Stimulated activated CD8-positive, alpha-beta memory T cell treated with anti-CD3 and anti-CD28 coated beads, Interleukin-12 subunit alpha, Interleukin-12 subunit beta, amount 100 ng/mL, for 24 hours (primary cell): Measurements from ENCODE around the gene COL5A1.

ENCODE experiments used
- DNase-seq: peaks from one replicate; pipeline ENCODE4 v3.0.0-alpha.2; 2020; ENCODE audit errors: extremely low read depth

COL5A1 gene

GRCh38 chr9:134606951-134607731, 34.5 kb upstream of the COL5A1 start:
- DNase-seq: no peak

- DNase-seq: no peak
Measured at GRCh38 chr9:134607971-134608370, 33.6 kb upstream of the COL5A1 start.

DNA sequence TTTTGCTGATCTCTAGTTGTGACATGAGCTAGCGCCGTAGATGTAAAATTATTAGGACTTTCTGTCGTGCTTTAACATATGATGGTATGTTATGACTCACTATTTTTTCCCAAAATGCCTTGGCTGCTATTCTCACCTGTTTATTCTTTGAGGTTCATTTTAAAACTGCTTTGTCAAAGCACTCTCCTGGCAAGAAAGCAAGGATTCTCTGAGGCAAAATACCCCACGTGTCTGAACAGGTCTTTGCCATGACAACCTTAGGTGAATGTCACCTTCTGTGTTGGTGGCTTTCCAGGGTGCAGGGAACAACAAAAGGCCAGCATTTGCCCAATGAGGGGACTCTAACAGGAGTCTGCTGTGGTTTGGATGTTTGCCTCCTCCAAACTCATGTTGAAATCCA, 30.6 kb upstream of the COL5A1 start:
- no peak for DNase-seq

DNA sequence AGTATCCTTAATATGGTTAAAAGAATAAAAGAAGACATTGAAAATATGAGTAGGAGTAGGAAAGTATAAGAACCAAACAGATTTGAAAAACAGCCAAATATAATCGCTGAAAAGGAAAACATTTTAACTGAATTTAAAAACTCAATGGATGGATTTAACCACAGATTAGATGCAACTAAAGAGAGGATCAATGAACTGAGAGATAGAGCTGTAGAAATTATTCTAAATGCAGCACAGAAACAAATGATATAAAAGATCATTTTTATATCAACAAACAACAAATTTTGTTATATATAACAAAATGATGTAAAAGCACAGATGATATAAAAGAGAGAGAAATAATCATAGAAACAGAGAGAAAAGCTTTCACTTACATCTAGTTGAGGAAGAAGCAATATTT, 29.3 kb upstream of the COL5A1 start:
- DNase-seq: no peak

GRCh38 chr9:134612715-134613114, 28.9 kb upstream of the COL5A1 start:
- DNase-seq: no peak

- no peak for DNase-seq
Measured at GRCh38 chr9:134614256-134614655, 27.3 kb upstream of the COL5A1 start.

- DNase-seq: no peak
Measured at GRCh38 chr9:134616341-134616740, 25.3 kb upstream of the COL5A1 start.

DNA sequence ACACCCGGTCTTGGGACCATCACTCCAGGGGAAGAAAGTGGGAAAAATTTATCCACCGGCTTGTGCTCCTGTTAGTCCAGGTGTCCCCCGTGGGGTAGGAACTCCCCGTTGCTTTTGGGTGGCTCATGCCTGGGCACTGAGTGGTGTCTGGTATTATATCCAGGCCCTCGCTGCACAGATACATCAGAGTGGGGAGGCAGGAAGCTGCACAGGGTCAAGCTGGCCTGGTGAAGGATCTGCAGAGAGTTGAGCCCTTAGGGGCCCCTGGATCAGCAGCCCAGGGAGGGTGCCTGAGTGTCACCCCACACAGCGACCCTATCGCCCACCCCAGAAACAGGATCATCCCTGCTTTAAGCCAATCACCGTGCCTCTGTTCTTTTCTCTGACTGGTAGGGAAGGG, 24.4 kb upstream of the COL5A1 start:
- DNase-seq: no peak

- DNase-seq: no peak
Measured at GRCh38 chr9:134617836-134618162, 23.8 kb upstream of the COL5A1 start.

- no peak for DNase-seq
Measured at GRCh38 chr9:134618163-134618832, 23.3 kb upstream of the COL5A1 start.

- no peak for DNase-seq
Measured at GRCh38 chr9:134618833-134619447, 22.7 kb upstream of the COL5A1 start.

DNA sequence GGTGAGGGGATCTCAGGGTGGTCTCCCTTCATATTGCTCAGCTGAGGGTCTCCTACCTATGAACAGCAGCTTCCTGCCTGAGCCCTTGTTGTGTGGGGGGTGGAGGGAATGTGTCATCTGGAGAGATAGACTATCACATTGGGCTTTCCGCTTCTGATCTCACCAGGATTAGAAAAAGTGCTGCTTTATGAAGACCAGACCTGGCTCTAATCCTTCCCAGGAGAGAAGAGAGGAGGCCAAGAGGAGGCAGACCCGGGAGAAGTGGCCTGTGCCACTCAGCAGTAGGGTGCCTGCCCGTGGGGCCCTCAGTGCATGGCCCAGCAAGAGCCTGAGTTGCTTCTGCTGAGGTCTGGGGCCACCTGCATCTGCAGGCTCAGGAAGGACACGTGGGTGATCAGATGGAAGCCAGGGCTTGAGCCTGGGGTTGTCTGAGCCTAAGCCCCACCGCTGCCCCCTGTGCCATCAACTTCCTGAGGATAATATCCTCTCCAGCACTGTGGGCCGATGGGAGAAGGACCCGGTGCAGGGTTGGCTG, 22.1 kb upstream of the COL5A1 start:
- DNase-seq: no peak

GRCh38 chr9:134619983-134620661, 21.5 kb upstream of the COL5A1 start:
- no peak for DNase-seq

GRCh38 chr9:134620751-134621557, 20.6 kb upstream of the COL5A1 start:
- DNase-seq: no peak

DNA sequence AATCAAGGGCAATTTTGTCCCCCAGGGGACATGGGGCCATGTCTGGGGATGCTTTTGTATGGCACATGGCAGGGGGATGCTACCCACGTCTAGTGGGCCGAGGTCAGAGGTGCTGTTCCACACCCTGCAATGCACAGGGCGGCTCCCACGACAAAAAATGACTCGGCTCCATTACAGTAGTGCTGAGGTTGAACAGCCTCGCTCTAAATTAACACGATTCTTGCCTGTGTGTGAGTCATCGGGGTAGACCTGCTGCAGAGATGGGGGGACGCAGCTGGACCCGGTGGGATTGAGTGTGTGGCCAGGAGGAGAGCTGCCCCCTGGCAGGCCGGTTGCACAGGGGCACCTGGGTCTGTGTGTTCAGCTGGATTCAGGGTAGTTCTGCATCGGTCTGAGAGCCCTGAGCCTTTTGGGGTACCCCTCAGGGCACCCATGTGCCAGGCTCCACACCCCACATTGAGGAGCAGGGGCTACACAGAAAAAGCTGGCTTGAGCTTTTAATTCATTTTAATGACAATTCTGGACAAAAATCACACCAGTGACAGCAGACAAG, 20.0 kb upstream of the COL5A1 start:
- DNase-seq: no peak

- DNase-seq: no peak
Measured at GRCh38 chr9:134622896-134623257, 18.7 kb upstream of the COL5A1 start.

DNA sequence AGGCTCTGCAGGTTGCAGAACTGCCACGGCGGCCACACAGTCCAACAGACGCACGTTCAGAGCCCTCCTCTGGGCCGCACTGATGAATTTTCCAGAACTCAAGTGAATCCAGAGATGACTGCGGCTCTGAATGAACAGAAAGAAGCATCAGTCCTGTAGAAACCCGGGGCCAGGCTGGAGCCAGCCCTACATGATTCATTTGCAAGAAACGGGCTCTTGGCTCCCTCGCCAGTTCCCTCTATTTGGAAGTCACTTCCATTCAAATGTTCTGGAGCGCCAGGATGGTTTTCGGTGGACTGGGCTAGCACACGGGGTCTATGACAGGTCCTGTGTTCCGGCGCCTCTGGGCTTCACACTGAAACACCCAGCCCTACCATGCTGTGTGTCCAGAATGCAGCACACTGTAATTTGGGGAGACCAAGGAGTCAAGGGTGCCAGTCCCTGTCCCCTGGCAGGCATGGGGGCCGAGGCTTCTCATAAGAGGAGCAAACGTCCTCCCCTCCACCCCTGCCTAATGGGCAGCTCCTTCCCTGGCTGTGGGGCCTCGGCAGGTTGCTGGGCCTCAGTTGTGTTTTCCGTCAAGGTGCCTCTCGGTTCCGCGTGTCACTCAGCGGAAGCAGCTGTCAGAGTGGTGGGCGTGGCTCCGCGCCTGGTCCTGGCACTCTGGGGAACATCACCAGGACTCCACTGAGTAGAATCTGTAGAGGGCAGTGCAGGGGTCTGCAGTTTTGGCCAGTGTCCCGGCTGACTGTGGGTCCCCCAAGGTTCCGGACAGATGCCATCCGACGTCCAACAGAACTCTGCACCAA, 18.1 kb upstream of the COL5A1 start:
- no peak for DNase-seq

- DNase-seq: no peak
Measured at GRCh38 chr9:134624137-134624591, 17.4 kb upstream of the COL5A1 start.

GRCh38 chr9:134624621-134625181, 16.9 kb upstream of the COL5A1 start:
- DNase-seq: no peak
